ENCODE results near the gene WDFY2.
"Not testable (repeated sequence)": the region's sequence is repeated elsewhere in the genome, so short reads cannot be mapped to it uniquely, and the experiment has no call there.

WDFY2 gene

GRCh38 chr13:51668580-51669195 lies 84.4 kb downstream of the WDFY2 start:
- DNase-seq, result no peak

GRCh38 chr13:51673165-51673564 lies 88.9 kb downstream of the WDFY2 start:
- no peak for DNase-seq

- no peak for DNase-seq
Observed at GRCh38 chr13:51674276-51674675, 90.0 kb downstream of the WDFY2 start.

- no peak for DNase-seq
Observed at GRCh38 chr13:51675385-51675784, 91.1 kb downstream of the WDFY2 start.

- DNase-seq, result no peak
Observed at GRCh38 chr13:51675877-51676276, 91.6 kb downstream of the WDFY2 start.

GRCh38 chr13:51676739-51677138 lies 92.5 kb downstream of the WDFY2 start:
- DNase-seq, result no peak

- DNase-seq, result no peak
Observed at GRCh38 chr13:51678420-51678819, 94.2 kb downstream of the WDFY2 start.

GRCh38 chr13:51679616-51680015 lies 95.4 kb downstream of the WDFY2 start:
- no peak for DNase-seq

GRCh38 chr13:51681037-51681678 lies 96.9 kb downstream of the WDFY2 start:
- DNase-seq, result no peak

GRCh38 chr13:51682686-51683085 lies 98.4 kb downstream of the WDFY2 start:
- DNase-seq, result no peak

GRCh38 chr13:51683597-51683996 lies 99.3 kb downstream of the WDFY2 start:
- no peak for DNase-seq

GRCh38 chr13:51684076-51684475 lies 99.8 kb downstream of the WDFY2 start:
- DNase-seq, result no peak

GRCh38 chr13:51687947-51688714 lies 103.9 kb downstream of the WDFY2 start:
- no peak for DNase-seq

- DNase-seq, result no peak
Observed at GRCh38 chr13:51688937-51689662, 104.8 kb downstream of the WDFY2 start.

- DNase-seq, result no peak
Observed at GRCh38 chr13:51689663-51689996, 105.4 kb downstream of the WDFY2 start.

GRCh38 chr13:51695677-51696076 lies 111.4 kb downstream of the WDFY2 start:
- DNase-seq, result not testable (repeated sequence)

- no peak for DNase-seq
Observed at GRCh38 chr13:51697181-51697580, 112.9 kb downstream of the WDFY2 start.

GRCh38 chr13:51697855-51698254 lies 113.6 kb downstream of the WDFY2 start:
- no peak for DNase-seq

GRCh38 chr13:51698352-51698751 lies 114.1 kb downstream of the WDFY2 start:
- no peak for DNase-seq

- DNase-seq, result no peak
Observed at GRCh38 chr13:51704399-51705313, 120.4 kb downstream of the WDFY2 start.

GRCh38 chr13:51707461-51707860 lies 123.2 kb downstream of the WDFY2 start:
- no peak for DNase-seq

GRCh38 chr13:51713807-51714206 lies 129.5 kb downstream of the WDFY2 start:
- no peak for DNase-seq

Measured in activated CD4-positive, alpha-beta T cell treated with anti-CD3 and anti-CD28 coated beads, Interleukin-2, amount 50 U/mL, for 1 hour (primary cell).